Natural killer cell treated with Interleukin-12 subunit alpha and Interleukin-12 subunit beta and Interleukin-15 and Interleukin-18, amount 100 ng/mL, for 72 hours (primary cell): ENCODE measurements around the gene NEUROD6. TPM values are rescaled to one million over a fixed set of nuclear protein-coding genes. Genes with fewer than 3 reads are reported as not detected.

Experiments
- total RNA-seq, 2 donors: library from RNA; stranded (reverse); gene quantifications; one replicate each; pipeline ENCODE4 v1.2.3, GENCODE V29; 2022

Gene NEUROD6
- total RNA-seq, 2 donors from 2014 or later: not detected

Other genes with a start within 250 kb of the NEUROD6 start
- gene ITPRID1, start 173.4 kb upstream of the NEUROD6 start, total RNA-seq: not detected